ENCODE measurements around the gene MIPEP.

The MIPEP gene

GRCh38 chr13:23709536-23709935 is 179.7 kb downstream of the MIPEP start:
- no peak for DNase-seq

DNA sequence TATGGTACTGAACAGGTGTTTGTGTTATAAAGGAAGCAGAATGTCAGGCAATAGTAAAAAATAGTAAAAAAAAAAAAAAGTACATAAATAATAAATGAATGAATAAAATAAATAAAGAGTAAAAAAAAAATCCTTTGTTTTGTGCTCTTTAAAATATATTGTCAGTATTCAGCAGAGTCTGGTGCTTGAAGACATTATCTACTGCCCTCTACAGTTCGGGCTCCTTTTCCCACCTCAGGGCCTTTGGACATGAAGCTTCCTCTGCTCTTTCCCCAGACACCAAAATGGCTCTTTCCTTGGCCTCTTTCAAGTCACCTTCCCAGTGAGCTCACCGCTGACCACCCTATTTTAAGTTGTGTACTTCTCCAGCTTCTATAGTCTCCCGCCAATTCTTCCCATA is 181.5 kb downstream of the MIPEP start:
- DNase-seq: peak; percentile 54

- DNase-seq: no peak
Measured at GRCh38 chr13:23705583-23705982, 183.6 kb downstream of the MIPEP start.

DNA sequence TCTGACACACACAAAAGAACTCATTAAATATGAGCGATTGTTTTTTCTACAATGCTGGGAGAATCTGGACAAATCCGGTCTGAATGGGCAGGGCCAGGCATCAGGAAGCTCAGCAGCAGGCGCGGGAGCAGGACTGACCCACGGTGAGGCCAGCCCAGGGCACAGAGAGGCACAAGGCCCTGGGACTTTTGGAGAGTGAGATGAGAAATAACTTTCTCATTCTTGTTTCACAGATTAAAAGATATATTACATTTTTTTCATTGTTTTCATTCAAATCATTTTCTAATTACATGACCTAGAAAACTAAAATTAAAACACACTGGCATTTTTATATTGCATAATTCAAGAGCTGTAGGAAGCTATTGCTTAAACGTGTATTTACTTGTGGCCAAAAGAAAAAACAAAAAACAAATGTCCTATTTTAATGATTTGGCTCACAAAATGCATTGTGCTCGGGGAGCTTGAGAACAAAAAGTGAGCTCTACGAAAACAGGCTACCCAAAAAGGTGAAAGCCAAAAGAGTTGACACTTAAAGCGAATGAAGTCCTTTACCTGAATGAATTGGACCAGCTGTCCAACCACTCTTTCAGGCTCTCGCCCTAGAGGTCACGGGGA is 185.8 kb downstream of the MIPEP start:
- DNase-seq: peak; percentile 30

- DNase-seq: peak; percentile 84
Measured at GRCh38 chr13:23701636-23702035, 187.6 kb downstream of the MIPEP start.

- DNase-seq: no peak
Measured at GRCh38 chr13:23701186-23701585, 188.0 kb downstream of the MIPEP start.

DNA sequence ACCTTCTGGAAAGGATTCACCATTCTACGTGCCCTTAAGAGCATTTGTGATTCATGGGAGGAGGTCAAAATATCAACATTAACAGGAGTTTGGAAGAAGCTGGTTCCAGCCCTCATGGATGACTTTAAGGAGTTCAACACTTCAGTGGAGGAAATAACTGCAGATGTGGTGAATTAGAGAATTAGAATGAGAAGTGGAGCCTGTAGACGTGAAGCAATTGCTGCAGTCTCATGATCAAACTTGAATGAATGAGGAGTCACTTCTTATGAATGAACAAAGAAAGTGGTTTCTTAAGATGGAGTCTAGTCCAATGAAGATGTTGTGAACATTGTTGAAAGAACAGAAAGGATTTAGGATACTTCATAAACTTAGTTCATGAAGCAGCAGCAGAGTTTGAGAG is 189.9 kb downstream of the MIPEP start:
- DNase-seq: no peak

DNA sequence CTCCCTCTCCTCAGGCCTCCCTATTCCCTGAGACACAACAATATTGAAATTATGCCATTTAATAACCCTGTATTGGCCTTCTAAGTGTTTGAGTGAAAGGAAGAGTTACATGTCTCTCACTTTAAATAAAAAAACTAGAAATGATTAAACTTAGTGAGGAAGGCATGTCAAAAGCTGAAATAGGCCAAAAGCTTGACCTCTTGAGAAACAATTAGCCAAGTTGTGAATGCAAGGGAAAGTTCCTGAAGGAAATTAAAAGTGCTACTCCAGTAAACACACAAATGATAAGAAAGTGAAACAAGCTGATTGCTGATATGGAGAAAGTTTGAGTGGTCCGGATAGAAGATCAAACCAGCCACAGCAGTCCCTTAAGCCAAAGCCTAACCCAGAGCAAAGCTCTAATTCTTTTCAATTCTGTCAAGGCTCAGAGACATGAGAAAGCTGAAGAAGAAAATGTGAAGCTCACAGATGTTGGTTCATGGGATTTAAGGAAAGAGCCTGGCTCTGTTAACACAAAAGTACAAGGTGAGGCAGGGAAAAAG is 191.4 kb downstream of the MIPEP start:
- DNase-seq: no peak

DNA sequence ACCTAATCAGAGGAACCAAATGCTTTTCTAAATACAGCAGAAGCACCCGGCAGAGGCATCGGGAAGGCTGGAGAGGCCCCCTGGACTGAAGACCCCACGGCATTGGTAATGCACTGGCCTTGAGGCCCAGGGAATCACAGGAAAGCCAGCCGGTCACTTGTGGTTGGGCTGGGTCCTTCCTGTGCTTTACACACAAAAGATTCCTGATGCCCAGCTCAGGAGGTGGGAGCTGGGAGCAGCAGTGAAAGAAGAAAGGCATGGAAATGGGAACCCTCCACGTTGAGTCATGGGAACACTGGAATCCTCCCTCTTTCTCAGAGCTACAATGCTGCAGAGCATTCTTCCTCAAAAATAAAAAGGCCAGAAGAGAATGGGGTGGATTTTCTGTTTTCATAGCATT is 192.6 kb downstream of the MIPEP start:
- DNase-seq: peak; percentile 53

GRCh38 chr13:23695711-23696464 is 193.3 kb downstream of the MIPEP start:
- peak; percentile 40 for DNase-seq

- no peak for DNase-seq
Measured at GRCh38 chr13:23695196-23695595, 194.0 kb downstream of the MIPEP start.

DNA sequence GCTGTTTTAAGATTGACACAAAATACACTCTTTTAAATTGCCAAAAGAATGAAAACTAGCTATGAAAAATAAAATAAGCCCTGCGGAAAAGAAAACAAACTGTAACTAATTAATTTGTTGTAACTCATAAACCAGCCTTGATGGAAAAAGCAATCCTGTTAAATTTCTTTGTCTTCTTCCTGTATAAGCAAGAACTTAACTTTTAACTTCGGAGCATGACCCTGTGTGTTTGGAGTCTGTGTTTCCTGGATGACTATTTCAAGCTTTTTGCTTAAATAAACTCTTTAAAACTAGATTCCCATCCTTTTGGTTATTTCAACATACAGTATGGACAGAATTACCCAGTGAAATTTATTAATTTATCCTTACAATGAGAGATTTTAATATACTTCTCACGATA is 196.4 kb downstream of the MIPEP start:
- DNase-seq: no peak

DNA sequence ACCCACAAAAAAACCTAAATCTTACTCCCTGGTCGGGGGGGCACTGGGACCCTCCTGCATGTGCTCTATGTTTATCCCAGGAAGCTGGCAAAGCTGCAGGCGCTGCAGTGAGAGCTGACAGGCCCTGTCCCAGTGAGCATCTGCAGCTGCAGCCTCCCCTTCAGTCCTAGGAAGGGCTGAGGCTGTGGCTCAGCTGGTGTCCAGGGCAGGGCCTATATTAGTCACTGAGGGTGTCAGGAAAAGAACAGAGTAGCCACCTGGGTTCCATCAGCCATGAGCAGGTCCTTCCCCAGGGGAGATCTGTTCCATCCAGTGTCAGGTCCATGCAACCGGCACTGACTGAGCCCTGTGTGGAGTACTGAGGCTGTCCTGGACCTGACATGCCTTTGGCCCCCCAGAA is 198.5 kb downstream of the MIPEP start:
- no peak for DNase-seq

- DNase-seq: no peak
Measured at GRCh38 chr13:23688336-23688735, 200.9 kb downstream of the MIPEP start.

GRCh38 chr13:23687614-23688013 is 201.6 kb downstream of the MIPEP start:
- peak; percentile 41 for DNase-seq

DNA sequence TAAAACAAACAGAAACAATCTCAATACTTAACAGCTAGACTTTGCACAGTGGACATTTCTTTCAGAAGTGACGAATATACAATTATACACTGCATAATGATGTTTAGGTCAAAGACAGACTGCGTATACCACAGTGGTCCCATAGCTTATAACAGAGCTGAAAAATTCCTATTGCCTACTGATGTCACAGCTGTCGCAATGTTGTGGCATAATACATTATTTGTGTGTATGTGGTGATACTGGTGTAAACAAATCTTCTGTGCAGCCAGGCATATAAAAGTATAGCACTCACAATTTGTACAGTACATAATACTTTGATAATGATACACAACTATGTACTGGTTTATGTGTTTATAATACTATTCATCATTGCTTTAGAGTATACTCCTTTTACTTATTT is 202.3 kb downstream of the MIPEP start:
- no peak for DNase-seq

- no peak for DNase-seq
Measured at GRCh38 chr13:23685416-23685815, 203.8 kb downstream of the MIPEP start.

- no peak for DNase-seq
Measured at GRCh38 chr13:23684647-23685046, 204.6 kb downstream of the MIPEP start.

DNA sequence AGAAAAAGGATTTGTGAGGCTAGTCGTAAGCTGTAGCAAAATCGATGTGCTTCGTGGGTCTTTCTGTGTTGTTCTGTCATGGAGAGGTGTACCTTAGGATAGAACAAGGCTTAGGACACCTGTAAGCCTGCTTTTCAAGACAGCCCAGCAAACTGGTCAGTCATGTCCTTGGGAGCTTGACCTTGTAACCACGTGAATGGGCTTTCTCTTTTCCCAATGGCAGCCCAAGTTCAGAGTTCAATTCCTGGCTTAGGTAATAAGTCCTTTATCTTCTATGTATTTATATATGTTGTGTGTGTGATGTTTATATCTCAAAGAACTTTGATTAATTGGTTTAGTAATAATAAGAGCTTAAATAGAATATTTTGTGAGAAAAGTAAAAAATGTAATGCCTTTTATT is 206.1 kb downstream of the MIPEP start:
- no peak for DNase-seq

DNA sequence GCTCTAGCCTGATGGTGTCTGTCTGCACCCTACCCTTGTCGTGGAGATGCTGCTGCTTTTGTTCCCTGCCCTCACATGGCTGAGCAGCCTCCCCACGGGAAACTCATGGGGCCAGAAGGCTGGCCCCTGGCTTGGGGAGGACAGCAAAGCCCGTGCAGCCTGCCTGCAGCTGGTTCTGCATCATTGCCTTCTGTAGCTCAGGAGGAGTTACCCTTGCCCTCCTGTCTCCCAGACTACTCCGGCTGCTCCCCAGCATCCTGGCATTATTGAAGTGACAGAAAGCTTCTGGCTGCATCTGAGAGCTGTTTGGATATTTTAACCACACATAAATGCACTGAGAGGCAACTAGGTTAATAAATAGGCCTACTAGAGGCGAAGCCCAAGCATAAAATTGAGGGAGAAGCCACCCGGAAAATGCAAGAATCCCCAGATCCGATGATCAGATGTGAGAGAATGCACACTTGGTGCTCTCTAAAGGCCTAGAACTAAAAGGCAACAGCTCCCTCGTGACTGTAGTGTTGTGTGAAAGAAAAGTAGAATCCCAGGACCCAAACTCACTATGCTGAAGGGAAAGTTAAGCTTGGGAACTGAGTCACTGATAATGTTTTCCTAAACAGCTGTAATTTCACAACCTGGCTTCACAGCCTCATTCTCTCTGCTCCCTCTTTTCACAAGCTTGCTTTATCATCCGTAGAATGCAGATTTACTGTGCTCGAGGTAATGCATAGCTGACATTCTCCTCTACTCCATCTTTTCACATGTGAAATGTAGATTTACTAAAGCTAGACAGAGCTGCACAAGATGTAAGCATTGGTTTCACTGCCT is 208.1 kb downstream of the MIPEP start:
- DNase-seq: no peak
